ENCODE results near the gene RIN3.
"Not testable (repeated sequence)": the region's sequence is repeated elsewhere in the genome, so short reads cannot be mapped to it uniquely, and the experiment has no call there.

RIN3 gene

GRCh38 chr14:92624764-92625163, 111.2 kb downstream of the RIN3 start:
- no peak for DNase-seq (ENCODE audit: low spot score)

GRCh38 chr14:92625213-92625612, 111.6 kb downstream of the RIN3 start:
- DNase-seq (ENCODE audit: low spot score) = no peak

GRCh38 chr14:92626041-92626440, 112.5 kb downstream of the RIN3 start:
- no peak for DNase-seq (ENCODE audit: low spot score)

- DNase-seq (ENCODE audit: low spot score) = no peak
Measured at GRCh38 chr14:92627707-92628215, 114.2 kb downstream of the RIN3 start.

- no peak for DNase-seq (ENCODE audit: low spot score)
Measured at GRCh38 chr14:92628636-92629035, 115.1 kb downstream of the RIN3 start.

GRCh38 chr14:92630367-92630766, 116.8 kb downstream of the RIN3 start:
- DNase-seq (ENCODE audit: low spot score) = no peak

- DNase-seq (ENCODE audit: low spot score) = no peak
Measured at GRCh38 chr14:92631098-92631497, 117.5 kb downstream of the RIN3 start.

- DNase-seq (ENCODE audit: low spot score) = no peak
Measured at GRCh38 chr14:92632546-92633273, 119.1 kb downstream of the RIN3 start.

GRCh38 chr14:92633274-92633616, 119.7 kb downstream of the RIN3 start:
- DNase-seq (ENCODE audit: low spot score) = no peak

GRCh38 chr14:92633724-92634123, 120.1 kb downstream of the RIN3 start:
- no peak for DNase-seq (ENCODE audit: low spot score)

- no peak for DNase-seq (ENCODE audit: low spot score)
Measured at GRCh38 chr14:92635031-92635430, 121.5 kb downstream of the RIN3 start.

GRCh38 chr14:92635896-92636295, 122.3 kb downstream of the RIN3 start:
- no peak for DNase-seq (ENCODE audit: low spot score)

GRCh38 chr14:92637228-92637627, 123.6 kb downstream of the RIN3 start:
- no peak for DNase-seq (ENCODE audit: low spot score)

GRCh38 chr14:92637864-92638263, 124.3 kb downstream of the RIN3 start:
- no peak for DNase-seq (ENCODE audit: low spot score)

- no peak for DNase-seq (ENCODE audit: low spot score)
Measured at GRCh38 chr14:92638266-92638665, 124.7 kb downstream of the RIN3 start.

- no peak for DNase-seq (ENCODE audit: low spot score)
Measured at GRCh38 chr14:92638904-92639303, 125.3 kb downstream of the RIN3 start.

- DNase-seq (ENCODE audit: low spot score) = not testable (repeated sequence)
Measured at GRCh38 chr14:92639472-92640117, 126.0 kb downstream of the RIN3 start.

GRCh38 chr14:92641306-92641705, 127.7 kb downstream of the RIN3 start:
- no peak for DNase-seq (ENCODE audit: low spot score)

- DNase-seq (ENCODE audit: low spot score) = no peak
Measured at GRCh38 chr14:92644171-92644969, 130.8 kb downstream of the RIN3 start.

GRCh38 chr14:92644970-92645515, 131.5 kb downstream of the RIN3 start:
- DNase-seq (ENCODE audit: low spot score) = no peak

- DNase-seq (ENCODE audit: low spot score) = no peak
Measured at GRCh38 chr14:92645841-92646478, 132.4 kb downstream of the RIN3 start.
